Osteoblast (primary cell): Measurements from ENCODE around the gene PAWR. TPM values are rescaled to one million over a fixed set of nuclear protein-coding genes. Genes with fewer than 3 reads are reported as not detected.

Experiments used
- DNase-seq: peaks from one replicate; pipeline ENCODE4 v3.0.0; 2011; ENCODE audit warnings: low spot score, mixed read lengths; ENCODE audit not compliant: insufficient read length; ENCODE audit errors: missing footprints
- H2AFZ ChIP-seq: 2 replicates; pipeline ENCODE4 v1.6.0; 2011; ENCODE audit warnings: mild to moderate bottlenecking, low read length
- H3K27ac ChIP-seq: 2 replicates; pipeline ENCODE4 v1.5.1; 2011; ENCODE audit warnings: mild to moderate bottlenecking, low read depth, low read length, moderate library complexity
- H3K27me3 ChIP-seq: 2 replicates; pipeline ENCODE4 v1.6.0; 2012; ENCODE audit warnings: mild to moderate bottlenecking, control low read depth, inconsistent platforms, low read length, moderate library complexity; ENCODE audit not compliant: insufficient read depth
- H3K36me3 ChIP-seq: 2 replicates; pipeline ENCODE4 v1.5.1; 2011; ENCODE audit warnings: mild to moderate bottlenecking, low read length, control low read depth, moderate library complexity; ENCODE audit not compliant: insufficient read depth
- H3K4me1 ChIP-seq: 2 replicates; pipeline ENCODE4 v1.5.1; 2011; ENCODE audit warnings: mild to moderate bottlenecking, low read length, control low read depth, moderate library complexity; ENCODE audit not compliant: insufficient read depth
- H3K4me2 ChIP-seq: 2 replicates; pipeline ENCODE4 v1.6.0; 2011; ENCODE audit warnings: mild to moderate bottlenecking, low read length; ENCODE audit not compliant: insufficient read depth
- H3K4me3 ChIP-seq: fragments of 200-600 bp; sonication (generic); 3 replicates; pipeline ENCODE4 v1.5.1; 2012; ENCODE audit warnings: mild to moderate bottlenecking, low read length, inconsistent platforms; ENCODE audit not compliant: insufficient read depth
- H3K79me2 ChIP-seq: 2 replicates; pipeline ENCODE4 v1.6.0; 2012; ENCODE audit warnings: mild to moderate bottlenecking, low read length, control low read depth, inconsistent platforms; ENCODE audit not compliant: insufficient read depth
- H3K9me3 ChIP-seq: 2 replicates; pipeline ENCODE4 v1.5.1; 2011; ENCODE audit warnings: low read depth, low read length, control low read depth
- H4K20me1 ChIP-seq: 2 replicates; pipeline ENCODE4 v1.6.0; 2012; ENCODE audit warnings: mild to moderate bottlenecking, low read length, control low read depth; ENCODE audit not compliant: insufficient read depth
- CTCF ChIP-seq: IDR thresholded peaks from 2 replicates; pipeline ENCODE4 v1.5.1; 2011; ENCODE audit warnings: mild to moderate bottlenecking, low read depth, low read length, moderate library complexity; ENCODE audit errors: extremely low read depth
- total RNA-seq: library from RNA; depleted of rRNA; stranded (reverse); fragments of >200 nt; gene quantifications from 2 replicates; pipeline ENCODE4 v1.2.3, GENCODE V29; 2012

The PAWR gene
- 73.4 and 78.5 TPM in 2 replicates for total RNA-seq

- H3K27me3 ChIP-seq, result no peaks in the 10 kb centered on the region
- H3K27ac ChIP-seq, result peak within 1 kb of the TSS; percentile 96
Measured at GRCh38 chr12:79690638-79691510, at the start of gene PAWR. Gene PAWR, minus strand, starts transcription at chr12:79690964. Its CDS starts 720 bp downstream, at chr12:79690244.

GRCh38 chr12:79737875-79738718 is 47.3 kb upstream of the PAWR start:
- Histone ChIP-seq H3K27ac (no peak overlapping the region), H2AFZ (peak overlapping the region; percentile 33), H3K4me2 (no peak overlapping the region), H3K36me3 (no peaks in the 10 kb centered on the region), H3K4me3 (no peak overlapping the region), H3K4me1 (no peaks in the 10 kb centered on the region), H3K9me3 (no peaks in the 10 kb centered on the region), H3K79me2 (no peaks in the 10 kb centered on the region), H4K20me1 (no peaks in the 10 kb centered on the region), H3K27me3 (no peaks in the 10 kb centered on the region)
- peak; percentile 69 for TF ChIP-seq CTCF
- DNase-seq, result no peak

More at GRCh38 chr12:79690638-79691510, at the start of gene PAWR:
- Histone ChIP-seq H3K4me2 (peak within 1 kb of the TSS; percentile 88), H3K4me3 (peak within 1 kb of the TSS; percentile 73), H3K36me3 (no peaks in the 10 kb centered on the region), H2AFZ (peak within 1 kb of the TSS; percentile 80), H4K20me1 (peaks cover 18% of the 10 kb centered on the region), H3K4me1 (peaks cover 37% of the 10 kb centered on the region), H3K79me2 (peaks cover 45% of the 10 kb centered on the region), H3K9me3 (no peaks in the 10 kb centered on the region)
- TF ChIP-seq CTCF, result no peak
- DNase-seq, result peak; percentile 94

GRCh38 chr12:79732638-79733037 is 41.9 kb upstream of the PAWR start:
- Histone ChIP-seq H3K4me1 (no peaks in the 10 kb centered on the region), H3K27ac (no peak overlapping the region), H3K4me2 (no peak overlapping the region), H3K27me3 (no peaks in the 10 kb centered on the region), H3K9me3 (no peaks in the 10 kb centered on the region), H3K4me3 (no peak overlapping the region), H2AFZ (no peak overlapping the region), H3K36me3 (no peaks in the 10 kb centered on the region), H4K20me1 (no peaks in the 10 kb centered on the region), H3K79me2 (no peaks in the 10 kb centered on the region)
- no peak for DNase-seq
- TF ChIP-seq CTCF, result no peak

GRCh38 chr12:79725987-79726386 is 35.2 kb upstream of the PAWR start:
- Histone ChIP-seq H3K4me1 (peaks cover 9% of the 10 kb centered on the region), H3K4me3 (no peak overlapping the region), H2AFZ (no peak overlapping the region), H3K4me2 (peak overlapping the region; percentile 25), H3K27me3 (no peaks in the 10 kb centered on the region), H3K36me3 (no peaks in the 10 kb centered on the region), H4K20me1 (no peaks in the 10 kb centered on the region), H3K9me3 (no peaks in the 10 kb centered on the region), H3K79me2 (no peaks in the 10 kb centered on the region), H3K27ac (peak overlapping the region; percentile 19)
- no peak for TF ChIP-seq CTCF
- peak; percentile 36 for DNase-seq
